ENCODE data around the gene PDCD1LG2. TPM values are rescaled to one million over a fixed set of nuclear protein-coding genes. Genes with fewer than 3 reads are reported as not detected.

The PDCD1LG2 gene
- total RNA-seq, 6 donors from 2014 or later: 1.0 to 10.6 (median 3.2) TPM

DNA sequence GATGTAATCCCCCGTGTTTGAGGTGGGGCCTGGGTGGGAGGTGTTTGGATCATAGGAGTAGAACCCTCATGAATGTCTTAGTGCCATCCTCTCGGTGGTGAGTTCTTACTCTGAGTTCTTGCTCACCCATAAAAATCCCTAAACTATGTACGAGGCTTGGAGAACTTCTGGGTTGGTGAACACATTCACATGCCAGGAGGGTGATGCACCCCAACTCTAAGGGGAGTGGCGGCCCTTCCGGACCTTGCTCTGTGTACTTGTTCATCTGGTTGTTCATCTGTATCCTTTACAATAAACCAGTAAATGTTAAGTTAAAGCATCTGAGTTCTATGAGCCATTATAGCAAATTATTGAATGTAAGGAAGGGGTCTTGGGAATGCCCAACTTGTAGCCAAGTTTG lies 82.6 kb downstream of the PDCD1LG2 start:
- DNase-seq (no peak), ATAC-seq (ENCODE audit: low FRiP score in 2 of 2) (no peak)
- H3K27ac ChIP-seq: no peak overlapping the region
- WGBS, 2 donors: 88 to 95% methylated on average over 5 of the region's 5 CpGs
- H3K36me3 ChIP-seq: no peaks in the 10 kb centered on the region
- H3K9me3 ChIP-seq: no peaks in the 10 kb centered on the region
- peaks cover 0 to 6% (median 3%) of the 10 kb centered on the region in 4 donors for H3K4me1 ChIP-seq
- H3K4me3 ChIP-seq: no peak overlapping the region
- TF ChIP-seq, protein P1, sequence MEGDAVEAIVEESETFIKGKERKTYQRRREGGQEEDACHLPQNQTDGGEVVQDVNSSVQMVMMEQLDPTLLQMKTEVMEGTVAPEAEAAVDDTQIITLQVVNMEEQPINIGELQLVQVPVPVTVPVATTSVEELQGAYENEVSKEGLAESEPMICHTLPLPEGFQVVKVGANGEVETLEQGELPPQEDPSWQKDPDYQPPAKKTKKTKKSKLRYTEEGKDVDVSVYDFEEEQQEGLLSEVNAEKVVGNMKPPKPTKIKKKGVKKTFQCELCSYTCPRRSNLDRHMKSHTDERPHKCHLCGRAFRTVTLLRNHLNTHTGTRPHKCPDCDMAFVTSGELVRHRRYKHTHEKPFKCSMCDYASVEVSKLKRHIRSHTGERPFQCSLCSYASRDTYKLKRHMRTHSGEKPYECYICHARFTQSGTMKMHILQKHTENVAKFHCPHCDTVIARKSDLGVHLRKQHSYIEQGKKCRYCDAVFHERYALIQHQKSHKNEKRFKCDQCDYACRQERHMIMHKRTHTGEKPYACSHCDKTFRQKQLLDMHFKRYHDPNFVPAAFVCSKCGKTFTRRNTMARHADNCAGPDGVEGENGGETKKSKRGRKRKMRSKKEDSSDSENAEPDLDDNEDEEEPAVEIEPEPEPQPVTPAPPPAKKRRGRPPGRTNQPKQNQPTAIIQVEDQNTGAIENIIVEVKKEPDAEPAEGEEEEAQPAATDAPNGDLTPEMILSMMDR (IDR thresholded peaks at IDR 0.05): no peak
- no peak for TF ChIP-seq POLR2AphosphoS5 (IDR thresholded peaks at IDR 0.05)
- no peaks in the 10 kb centered on the region for H3K27me3 ChIP-seq

DNA sequence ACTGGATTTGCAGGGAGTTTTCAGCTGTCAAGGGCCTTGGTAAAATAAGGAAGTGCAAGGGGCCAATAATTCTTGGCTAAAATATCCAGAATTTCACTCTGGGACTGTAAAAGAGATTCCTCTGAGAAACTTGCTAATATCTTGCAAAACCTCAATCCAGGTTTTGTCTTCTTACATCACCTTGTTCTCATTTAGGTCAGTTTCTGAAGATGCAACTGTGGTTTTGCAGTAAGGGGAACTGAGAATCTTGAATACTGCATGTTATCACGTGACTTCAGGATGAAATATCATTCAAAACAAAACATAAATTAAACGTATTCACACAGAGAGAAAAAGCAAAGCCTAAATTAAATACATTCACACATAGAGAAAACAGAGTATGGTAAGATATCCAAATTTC lies 83.6 kb downstream of the PDCD1LG2 start:
- Histone ChIP-seq H3K36me3 (no peaks in the 10 kb centered on the region), H3K27ac (no peak overlapping the region), H3K4me3 (no peak overlapping the region), H3K27me3 (no peaks in the 10 kb centered on the region), H3K4me1 (peaks cover 0 to 6% (median 3%) of the 10 kb centered on the region in 4 donors), H3K9me3 (no peaks in the 10 kb centered on the region)
- DNase-seq (no peak), ATAC-seq (ENCODE audit: low FRiP score in 2 of 2) (no peak)
- TF ChIP-seq POLR2AphosphoS5 (IDR thresholded peaks at IDR 0.05): no peak
- TF ChIP-seq, protein P1 (IDR thresholded peaks at IDR 0.05): no peak
- no peak for TF ChIP-seq POLR2A (IDR thresholded peaks at IDR 0.05)
- TF ChIP-seq EP300 (IDR thresholded peaks at IDR 0.05): no peak
- WGBS, 2 donors: 35 to 59% methylated on average over 2 of the region's 2 CpGs

DNA sequence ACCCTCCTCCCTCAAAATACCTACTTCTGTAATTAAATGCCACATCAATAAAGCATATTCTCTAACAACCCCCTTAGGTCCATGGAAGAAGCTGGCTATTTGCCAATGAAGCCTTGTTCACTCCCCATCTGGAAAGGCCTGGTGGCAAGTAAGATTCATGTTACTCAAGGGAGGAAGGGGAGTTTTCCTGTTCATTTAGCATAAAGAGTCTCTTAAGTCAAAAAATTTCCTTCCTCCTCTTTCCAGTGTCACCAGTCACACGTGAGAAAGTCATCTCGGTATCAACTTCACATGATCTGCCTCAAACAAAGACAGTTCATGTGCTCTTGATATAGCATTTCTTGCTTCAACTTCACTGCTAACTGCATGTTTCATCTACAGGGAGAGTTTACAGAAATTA lies 85.8 kb downstream of the PDCD1LG2 start:
- H3K4me1 ChIP-seq: peaks cover 0 to 8% (median 0%) of the 10 kb centered on the region in 4 donors
- ATAC-seq (ENCODE audit: low FRiP score in 2 of 2) (no peak), DNase-seq (no peak)
- no peaks in the 10 kb centered on the region for H3K36me3 ChIP-seq
- H3K27ac ChIP-seq: no peak overlapping the region
- TF ChIP-seq, protein P1 (IDR thresholded peaks at IDR 0.05): no peak
- TF ChIP-seq POLR2A (IDR thresholded peaks at IDR 0.05) (no peak), POLR2AphosphoS5 (IDR thresholded peaks at IDR 0.05) (no peak), EP300 (IDR thresholded peaks at IDR 0.05) (no peak)
- 36 to 49% methylated on average over 2 of the region's 2 CpGs for WGBS, 2 donors
- no peak overlapping the region for H3K4me3 ChIP-seq
- H3K27me3 ChIP-seq: no peaks in the 10 kb centered on the region
- H3K9me3 ChIP-seq: no peaks in the 10 kb centered on the region

DNA sequence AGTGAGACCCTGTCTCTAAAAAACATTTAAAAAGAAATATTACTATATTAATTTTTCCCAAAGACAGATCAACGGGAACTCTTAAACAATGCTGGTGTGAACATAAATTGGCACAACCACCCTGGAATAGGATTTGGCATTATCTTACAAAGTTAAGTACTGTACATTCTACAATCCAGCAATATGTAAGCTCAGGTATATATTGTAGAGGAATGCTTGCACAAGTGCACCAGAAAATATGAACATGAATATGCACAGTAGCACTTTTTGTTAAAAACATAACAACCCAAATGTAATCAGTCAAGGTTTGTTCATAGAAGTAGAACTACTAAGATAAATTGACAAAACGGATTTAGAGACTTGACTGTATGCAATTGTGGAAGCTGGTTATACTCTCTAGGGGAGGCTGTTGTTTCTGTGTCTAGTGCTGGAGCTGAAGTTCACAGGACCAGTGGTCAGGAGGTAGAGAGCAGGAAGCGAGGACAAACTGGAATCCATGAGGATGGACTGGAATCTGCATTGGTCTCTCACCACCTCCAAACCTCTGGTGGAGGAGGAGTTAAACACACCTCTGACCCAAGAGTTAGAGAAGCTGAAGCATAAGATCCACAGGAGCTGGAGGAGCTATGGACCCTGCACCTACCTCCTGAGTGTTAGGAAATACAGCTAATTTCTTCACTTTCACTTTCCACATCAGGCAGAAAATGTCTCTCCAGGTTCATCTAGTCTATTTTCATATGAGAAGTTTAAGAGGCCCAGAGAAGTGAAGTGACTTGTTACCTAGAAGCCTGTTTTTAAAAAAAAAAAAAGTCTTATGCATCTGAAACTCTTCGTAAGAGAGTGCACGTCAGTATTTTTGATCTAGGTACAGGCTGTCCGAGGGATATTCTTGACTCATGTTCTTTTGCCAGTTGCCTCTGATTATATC lies 98.2 kb downstream of the PDCD1LG2 start:
- TF ChIP-seq, protein P1 (IDR thresholded peaks at IDR 0.05): peak in 1 of 6 experiments; percentile 26
- TF ChIP-seq EP300 (IDR thresholded peaks at IDR 0.05): no peak
- Histone ChIP-seq H3K9me3 (no peaks in the 10 kb centered on the region), H3K36me3 (no peaks in the 10 kb centered on the region), H3K27ac (peak overlapping the region; percentile 26 to 73 (median 66)), H3K4me1 (peaks cover 0 to 6% (median 3%) of the 10 kb centered on the region in 4 donors), H3K4me3 (peak overlapping the region; percentile 8 to 48 (median 36)), H3K27me3 (no peaks in the 10 kb centered on the region)
- DNase-seq (no peak), ATAC-seq (ENCODE audit: low FRiP score in 2 of 2) (peak; percentile 56 to 69)
- WGBS, 2 donors: 30 to 36% methylated on average over 6 of the region's 6 CpGs

Measured in upper lobe of left lung (tissue), 6 donors.